Transverse colon (tissue), 4 donors: ENCODE data around the gene ADSL. TPM values are rescaled to one million over a fixed set of nuclear protein-coding genes. Genes with fewer than 3 reads are reported as not detected.

Source experiments
- DNase-seq: peaks from one replicate; pipeline ENCODE4 v3.0.0-alpha.2; 2019
- H3K27ac ChIP-seq, 4 donors: fragments of 200-600 bp; sonication (generic); 2 replicates each; pipeline ENCODE4 v1.5.1; 2016 to 2018; ENCODE audit warnings: inconsistent platforms in 4 of 4
- H3K27me3 ChIP-seq: fragments of 200-600 bp; sonication (generic); 2 replicates; pipeline ENCODE4 v1.5.1; 2017; ENCODE audit warnings: inconsistent platforms
- H3K36me3 ChIP-seq, 4 donors: fragments of 200-600 bp; sonication (generic); 2 replicates each; pipeline ENCODE4 v1.5.1; 2017 to 2019; ENCODE audit warnings: inconsistent platforms in 4 of 4
- H3K4me1 ChIP-seq, 4 donors: fragments of 200-600 bp; sonication (generic); 2 replicates each; pipeline ENCODE4 v1.5.1; 2017 to 2020; ENCODE audit warnings: inconsistent platforms in 4 of 4
- H3K4me3 ChIP-seq, 4 donors: fragments of 200-600 bp; sonication (generic); 1 replicate in 1 of 4; 2 replicates in 3 of 4; pipeline versions ENCODE4 v1.5.1 to v1.6.1; 2017 to 2019; ENCODE audit warnings: inconsistent platforms in 4 of 4
- H3K9me3 ChIP-seq, 2 donors: fragments of 200-600 bp; sonication (generic); 2 replicates each; pipeline ENCODE4 v1.5.1; 2017 to 2019; ENCODE audit warnings: inconsistent platforms in 2 of 2
- CTCF ChIP-seq, 5 experiments: fragments of 200-600 bp in 3 of 5; fragments of 450-650 bp in 2 of 5; sonication (generic) in 3 of 5; IDR thresholded peaks; 1 replicate in 2 of 5; 2 replicates in 3 of 5; pipeline ENCODE4 v1.5.1; 2016 to 2017; ENCODE audit warnings: antibody characterized with exemption in 5 of 5, inconsistent platforms in 3 of 5, mild to moderate bottlenecking in 2 of 5, moderate library complexity in 1 of 5
- EP300 ChIP-seq: sonication (generic); formaldehyde crosslinking; IDR thresholded peaks from one replicate; pipeline ENCODE4 v1.6.1; 2017; ENCODE audit warnings: antibody characterized with exemption, low read depth
- POLR2A ChIP-seq: fragments of 450-650 bp; IDR thresholded peaks from one replicate; pipeline ENCODE4 v1.6.1; 2016; ENCODE audit warnings: antibody characterized with exemption, mild to moderate bottlenecking, moderate library complexity
- POLR2AphosphoS5 ChIP-seq, 3 donors: sonication (generic); formaldehyde crosslinking; IDR thresholded peaks; one replicate each; pipeline ENCODE4 v1.6.1; 2016; ENCODE audit warnings: antibody characterized with exemption in 3 of 3
- WGBS, 2 donors: methylation state at CpG; one replicate each; pipeline ENCODE4 v1.1.5; 2018; ENCODE audit warnings: low coverage in 1 of 2; 5-methylcytosine and 5-hydroxymethylcytosine counted together
- in situ Hi-C, 4 donors: fragments of 200-750 bp; cut with MboI; loops; one replicate each; pipeline versions ENCODE4 v1.15.0 to v1.15.1; 2017; ENCODE audit warnings: low sequenced_read_pairs in 3 of 4, low pct_ligation_motif_present in 1 of 4, low pct_unique_long_range_greater_than_20kb in 1 of 4
- intact Hi-C: fragments of 100-400 bp; cut with DNase I; formaldehyde crosslinking; loops from one replicate; pipeline ENCODE4 v1.15.1; 2023; ENCODE audit warnings: low total_unique reads
- total RNA-seq, 4 donors: library from RNA; depleted of rRNA; stranded (reverse); fragments of >200 nt; gene quantifications; one replicate each; pipeline ENCODE4 v1.1.0, GENCODE V29; 2016

Gene ADSL
- total RNA-seq, 4 donors from 2014 or later, result 13.5 to 70.7 (median 41.8) TPM

GRCh38 chr22:40416267-40416570 lies 69.9 kb downstream of the ADSL start:
- in situ Hi-C loops, result no loop called here

GRCh38 chr22:40416636-40417035 lies 70.3 kb downstream of the ADSL start:
- intact Hi-C loops, result no loop called here
- no peak for TF ChIP-seq POLR2AphosphoS5 (IDR thresholded peaks at IDR 0.05)
- no peak for TF ChIP-seq POLR2A
- TF ChIP-seq EP300, result no peak
- TF ChIP-seq CTCF (IDR thresholded peaks at IDR 0.05), result no peak
- no peaks in the 10 kb centered on the region for H3K27me3 ChIP-seq
- no peaks in the 10 kb centered on the region for H3K9me3 ChIP-seq
- peaks cover 0 to 30% (median 11%) of the 10 kb centered on the region in 4 donors for H3K36me3 ChIP-seq
- H3K27ac ChIP-seq, result no peak overlapping the region
- H3K4me1 ChIP-seq, result peaks cover 0 to 14% (median 6%) of the 10 kb centered on the region in 4 donors
- no peak for DNase-seq
- 95 to 97% methylated on average over 4 to 11 of the region's 11 CpGs for WGBS, 2 donors
- in situ Hi-C loops, result no loop called here
- H3K4me3 ChIP-seq, result no peak overlapping the region

More at GRCh38 chr22:40416267-40416570, 69.9 kb downstream of the ADSL start:
- H3K4me1 ChIP-seq, result peaks cover 0 to 14% (median 6%) of the 10 kb centered on the region in 4 donors
- DNase-seq, result no peak
- 94 to 100% methylated on average over 1 to 10 of the region's 10 CpGs for WGBS, 2 donors
- no peak overlapping the region for H3K4me3 ChIP-seq
- H3K27me3 ChIP-seq, result no peaks in the 10 kb centered on the region
- H3K36me3 ChIP-seq, result peaks cover 0 to 33% (median 13%) of the 10 kb centered on the region in 4 donors
- no peak overlapping the region for H3K27ac ChIP-seq
- TF ChIP-seq EP300 (no peak), CTCF (IDR thresholded peaks at IDR 0.05) (no peak), POLR2AphosphoS5 (IDR thresholded peaks at IDR 0.05) (no peak), POLR2A (no peak)
- no peaks in the 10 kb centered on the region for H3K9me3 ChIP-seq
- intact Hi-C loops, result no loop called here

- Histone ChIP-seq H3K4me1 (peaks cover 0 to 14% (median 6%) of the 10 kb centered on the region in 4 donors), H3K36me3 (peaks cover 0 to 32% (median 10%) of the 10 kb centered on the region in 4 donors), H3K4me3 (no peak overlapping the region), H3K27me3 (no peaks in the 10 kb centered on the region), H3K9me3 (no peaks in the 10 kb centered on the region), H3K27ac (no peak overlapping the region)
- no peak for DNase-seq
- intact Hi-C loops, result no loop called here
- TF ChIP-seq POLR2AphosphoS5 (IDR thresholded peaks at IDR 0.05) (no peak), CTCF (IDR thresholded peaks at IDR 0.05) (no peak), POLR2A (no peak), EP300 (no peak)
- in situ Hi-C loops, result no loop called here
- WGBS, 2 donors, result 93% methylated on average over 8 of the region's 8 CpGs; no CpG with 5 or more reads in 1 of the 2 donors
These were observed 70.7 kb downstream of the ADSL start for GRCh38 chr22:40417041-40417440.

GRCh38 chr22:40417881-40418280 lies 71.6 kb downstream of the ADSL start:
- H3K4me1 ChIP-seq, result peaks cover 0 to 14% (median 6%) of the 10 kb centered on the region in 4 donors
- no peak overlapping the region for H3K27ac ChIP-seq
- H3K4me3 ChIP-seq, result no peak overlapping the region
- in situ Hi-C loops, result no loop called here
- DNase-seq, result no peak
- no peaks in the 10 kb centered on the region for H3K27me3 ChIP-seq
- TF ChIP-seq EP300 (no peak), POLR2A (no peak), CTCF (IDR thresholded peaks at IDR 0.05) (no peak), POLR2AphosphoS5 (IDR thresholded peaks at IDR 0.05) (no peak)
- peaks cover 0 to 34% (median 11%) of the 10 kb centered on the region in 4 donors for H3K36me3 ChIP-seq
- no peaks in the 10 kb centered on the region for H3K9me3 ChIP-seq
- intact Hi-C loops, result no loop called here
- 95% methylated on average over 5 of the region's 5 CpGs; no CpG with 5 or more reads in 1 of the 2 donors for WGBS, 2 donors
